ENCODE data around the gene UNC93B1. TPM values are rescaled to one million over a fixed set of nuclear protein-coding genes. Genes with fewer than 3 reads are reported as not detected.
"Not testable (repeated sequence)": the region's sequence is repeated elsewhere in the genome, so short reads cannot be mapped to it uniquely, and the experiment has no call there.

UNC93B1 gene
- total RNA-seq, 1 donor from 2014 or later = 26.0 TPM

DNA sequence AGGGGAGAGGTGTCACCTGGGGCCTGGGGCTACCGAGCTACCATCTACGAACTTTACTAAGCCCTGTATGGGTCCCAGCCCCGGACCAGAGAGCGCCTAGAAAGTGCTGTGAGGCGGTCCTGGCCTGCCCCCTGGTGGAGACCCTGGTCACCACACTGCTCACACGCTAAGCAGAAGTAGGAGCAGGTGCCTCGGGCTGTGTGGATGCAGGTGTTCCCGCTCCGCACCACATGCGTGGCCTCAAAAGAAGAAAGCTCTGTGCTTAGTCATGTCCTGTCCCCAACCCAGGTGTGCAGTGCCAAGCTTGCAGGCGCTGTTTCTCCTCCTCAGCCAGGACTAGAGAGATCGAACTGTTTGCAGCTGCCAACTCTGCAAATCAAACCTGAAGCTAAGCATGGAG lies 10.1 kb downstream of the UNC93B1 start:
- H3K4me3 Mint-ChIP-seq (ENCODE audit: unreplicated experiment); H3K4me1 Mint-ChIP-seq (ENCODE audit: unreplicated experiment); H3K36me3 Mint-ChIP-seq (ENCODE audit: unreplicated experiment); DNase-seq (ENCODE audit: extremely low spot score, unreplicated experiment); H3K27ac Mint-ChIP-seq (ENCODE audit: unreplicated experiment); H3K9me3 Mint-ChIP-seq (ENCODE audit: unreplicated experiment): not testable (repeated sequence)
- TF ChIP-seq, protein P1, sequence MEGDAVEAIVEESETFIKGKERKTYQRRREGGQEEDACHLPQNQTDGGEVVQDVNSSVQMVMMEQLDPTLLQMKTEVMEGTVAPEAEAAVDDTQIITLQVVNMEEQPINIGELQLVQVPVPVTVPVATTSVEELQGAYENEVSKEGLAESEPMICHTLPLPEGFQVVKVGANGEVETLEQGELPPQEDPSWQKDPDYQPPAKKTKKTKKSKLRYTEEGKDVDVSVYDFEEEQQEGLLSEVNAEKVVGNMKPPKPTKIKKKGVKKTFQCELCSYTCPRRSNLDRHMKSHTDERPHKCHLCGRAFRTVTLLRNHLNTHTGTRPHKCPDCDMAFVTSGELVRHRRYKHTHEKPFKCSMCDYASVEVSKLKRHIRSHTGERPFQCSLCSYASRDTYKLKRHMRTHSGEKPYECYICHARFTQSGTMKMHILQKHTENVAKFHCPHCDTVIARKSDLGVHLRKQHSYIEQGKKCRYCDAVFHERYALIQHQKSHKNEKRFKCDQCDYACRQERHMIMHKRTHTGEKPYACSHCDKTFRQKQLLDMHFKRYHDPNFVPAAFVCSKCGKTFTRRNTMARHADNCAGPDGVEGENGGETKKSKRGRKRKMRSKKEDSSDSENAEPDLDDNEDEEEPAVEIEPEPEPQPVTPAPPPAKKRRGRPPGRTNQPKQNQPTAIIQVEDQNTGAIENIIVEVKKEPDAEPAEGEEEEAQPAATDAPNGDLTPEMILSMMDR (IDR thresholded peaks at IDR 0.05) = peak; percentile 59
- peaks cover 10% of the 10 kb centered on the region for H3K27me3 Mint-ChIP-seq (ENCODE audit: unreplicated experiment)

DNA sequence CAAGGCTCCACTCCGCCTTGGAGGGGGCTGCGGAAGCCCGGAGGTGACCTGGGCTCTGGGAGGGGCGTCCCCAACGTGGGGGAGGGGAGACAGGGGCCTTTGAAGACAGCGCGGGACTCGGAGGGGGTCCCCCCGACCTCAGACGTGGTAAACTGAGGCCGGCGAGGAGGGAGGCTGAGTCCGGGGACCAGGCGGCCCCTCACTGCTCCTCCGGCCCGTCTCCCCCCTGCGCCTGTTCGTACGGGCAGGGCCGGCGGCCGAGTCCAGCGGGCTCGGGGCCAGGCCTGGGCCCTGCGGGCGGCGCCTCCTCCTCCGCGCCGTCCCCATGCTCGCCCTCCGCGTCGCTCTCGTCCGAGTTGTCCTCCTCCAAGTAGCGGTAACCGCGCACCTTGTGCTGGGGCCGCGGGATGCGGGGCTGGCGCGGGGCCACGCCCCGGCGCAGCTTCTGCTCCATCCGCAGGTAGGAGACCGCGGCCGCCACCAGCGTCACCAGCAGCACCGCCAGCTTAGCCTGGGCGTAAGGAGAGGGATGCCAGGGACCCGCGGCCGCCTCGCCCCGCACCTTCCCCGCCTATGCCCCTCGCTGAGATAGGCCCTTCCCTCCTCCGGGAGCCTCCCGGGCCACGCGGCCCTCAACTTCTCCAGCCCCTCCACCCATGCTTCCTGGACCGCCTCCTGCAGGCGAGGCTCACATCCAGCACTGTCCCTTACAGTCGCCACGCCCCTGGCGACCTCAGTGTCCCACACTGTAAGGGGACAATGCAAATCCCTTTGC lies 12.4 kb downstream of the UNC93B1 start:
- H3K36me3 Mint-ChIP-seq (ENCODE audit: unreplicated experiment); H3K27ac Mint-ChIP-seq (ENCODE audit: unreplicated experiment); DNase-seq (ENCODE audit: extremely low spot score, unreplicated experiment); H3K9me3 Mint-ChIP-seq (ENCODE audit: unreplicated experiment); H3K4me1 Mint-ChIP-seq (ENCODE audit: unreplicated experiment): not testable (repeated sequence)
- Mint-ChIP-seq H3K27me3 (ENCODE audit: unreplicated experiment) (peaks cover 10% of the 10 kb centered on the region), H3K4me3 (ENCODE audit: unreplicated experiment) (peak overlapping the region; percentile 44)

DNA sequence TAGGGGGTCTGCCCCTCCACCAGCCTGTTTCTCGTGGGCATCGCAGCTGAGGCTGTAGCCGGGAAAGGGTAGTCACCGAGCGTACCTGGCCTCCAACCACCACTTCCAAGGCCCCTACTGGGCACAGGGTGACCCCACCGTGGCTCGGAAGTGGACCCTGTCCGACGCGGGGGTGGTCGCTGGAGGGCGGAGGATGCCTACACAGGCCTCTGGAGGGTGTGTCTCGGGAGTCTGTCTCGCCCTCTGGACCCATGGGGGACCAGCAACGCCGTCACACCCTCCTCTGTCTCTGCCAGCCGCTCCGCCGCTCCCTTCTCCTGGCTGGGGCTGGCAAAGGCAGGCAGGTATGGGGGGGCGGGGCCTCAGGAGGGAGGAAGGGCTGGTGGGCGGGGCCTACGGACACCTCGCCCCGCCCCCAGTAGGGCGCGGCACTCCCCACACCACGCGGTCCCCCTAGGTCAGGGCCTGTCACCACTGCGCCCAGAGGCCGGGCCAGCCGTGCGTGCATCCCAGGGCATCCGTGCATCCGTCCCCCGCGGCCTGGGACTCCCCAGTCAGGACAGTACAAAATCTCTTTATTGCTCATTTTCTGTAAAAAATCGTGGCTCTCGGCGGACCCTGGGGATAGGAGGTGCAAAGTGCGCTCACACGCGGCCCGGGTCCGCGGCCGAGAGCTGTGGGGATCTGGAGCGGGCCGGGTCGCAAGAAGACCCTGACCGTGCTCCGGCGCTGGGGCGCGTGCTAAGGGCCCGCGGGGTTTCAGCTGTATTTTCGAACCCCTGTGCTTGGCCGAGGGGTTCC lies 13.2 kb downstream of the UNC93B1 start:
- peaks cover 10% of the 10 kb centered on the region for H3K27me3 Mint-ChIP-seq (ENCODE audit: unreplicated experiment)
- not testable (repeated sequence) for H3K9me3 Mint-ChIP-seq (ENCODE audit: unreplicated experiment); DNase-seq (ENCODE audit: extremely low spot score, unreplicated experiment); H3K27ac Mint-ChIP-seq (ENCODE audit: unreplicated experiment); H3K4me1 Mint-ChIP-seq (ENCODE audit: unreplicated experiment); H3K36me3 Mint-ChIP-seq (ENCODE audit: unreplicated experiment)
- peak overlapping the region; percentile 35 for H3K4me3 Mint-ChIP-seq (ENCODE audit: unreplicated experiment)

DNA sequence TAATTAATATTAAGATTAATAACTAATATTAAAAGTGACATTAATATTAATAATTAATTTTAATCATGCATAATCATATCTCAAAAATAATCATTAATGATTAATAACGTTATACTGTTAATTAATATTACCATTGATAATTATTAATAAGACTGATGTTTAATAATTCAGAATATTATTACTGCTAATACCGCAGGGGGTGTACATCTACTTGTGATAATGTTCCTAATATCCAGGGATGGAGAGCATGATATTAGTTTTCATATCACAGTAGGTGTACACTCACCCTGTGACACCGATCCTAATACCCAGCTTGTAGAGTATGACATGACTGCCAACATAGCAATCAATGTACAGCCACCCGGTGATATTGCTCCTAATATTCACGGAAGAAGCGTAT lies 18.6 kb downstream of the UNC93B1 start:
- H3K4me1 Mint-ChIP-seq (ENCODE audit: unreplicated experiment); H3K36me3 Mint-ChIP-seq (ENCODE audit: unreplicated experiment); H3K4me3 Mint-ChIP-seq (ENCODE audit: unreplicated experiment); H3K9me3 Mint-ChIP-seq (ENCODE audit: unreplicated experiment); H3K27ac Mint-ChIP-seq (ENCODE audit: unreplicated experiment); DNase-seq (ENCODE audit: extremely low spot score, unreplicated experiment): not testable (repeated sequence)
- H3K27me3 Mint-ChIP-seq (ENCODE audit: unreplicated experiment) = peaks cover 10% of the 10 kb centered on the region

DNA sequence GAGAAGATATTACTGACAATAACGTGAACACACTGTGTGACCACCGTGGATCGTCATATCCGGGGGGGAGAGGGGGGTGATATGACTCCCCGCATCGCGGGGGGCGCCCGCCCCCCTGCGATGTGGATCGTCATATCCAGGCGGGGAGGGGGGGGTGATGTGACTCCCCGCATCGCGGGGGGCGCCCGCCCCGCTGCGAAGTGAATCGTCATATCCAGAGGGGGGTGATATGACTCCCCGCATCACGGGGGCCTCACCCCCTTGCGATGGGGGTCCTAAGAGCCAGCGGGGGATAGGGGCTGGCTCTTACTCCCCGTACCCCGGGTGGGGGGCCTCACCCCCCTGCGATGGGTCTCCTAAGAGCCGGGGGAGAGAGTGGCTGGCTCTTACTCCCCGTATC lies 19.9 kb downstream of the UNC93B1 start:
- Mint-ChIP-seq H3K4me1 (ENCODE audit: unreplicated experiment) (no peaks in the 10 kb centered on the region), H3K9me3 (ENCODE audit: unreplicated experiment) (no peaks in the 10 kb centered on the region), H3K27me3 (ENCODE audit: unreplicated experiment) (peaks cover 11% of the 10 kb centered on the region), H3K4me3 (ENCODE audit: unreplicated experiment) (no peak overlapping the region), H3K36me3 (ENCODE audit: unreplicated experiment) (no peaks in the 10 kb centered on the region), H3K27ac (ENCODE audit: unreplicated experiment) (no peak overlapping the region)
- TF ChIP-seq, protein P1 (IDR thresholded peaks at IDR 0.05) = no peak
- DNase-seq (ENCODE audit: extremely low spot score, unreplicated experiment) = no peak

DNA sequence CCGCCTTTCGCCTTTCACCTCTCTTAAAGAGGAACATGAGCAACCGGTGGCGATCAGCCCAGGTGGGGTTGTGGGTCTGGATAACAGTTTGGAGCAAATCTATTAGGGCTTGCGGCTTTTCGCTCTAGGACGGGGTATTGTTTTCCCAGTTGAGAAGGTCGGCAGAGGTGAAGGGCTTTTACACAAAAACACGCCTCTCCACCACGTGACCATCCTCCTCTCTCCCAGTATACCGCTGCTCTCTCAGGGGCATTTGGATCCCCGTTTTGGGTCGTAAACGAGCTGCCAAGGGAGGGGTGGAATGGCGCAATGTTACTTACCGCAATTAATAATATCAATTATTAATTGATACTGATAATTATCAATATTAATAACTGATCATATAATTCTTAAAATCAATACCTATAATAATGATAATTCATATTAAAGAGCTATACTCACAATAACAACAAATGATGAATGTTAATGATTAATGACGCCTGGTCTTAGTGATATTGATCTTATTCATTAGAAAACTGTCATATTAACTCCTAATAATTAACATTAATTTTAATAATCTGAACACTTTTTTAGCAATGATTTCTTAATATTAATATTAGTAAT lies 21.5 kb downstream of the UNC93B1 start:
- H3K4me3 Mint-ChIP-seq (ENCODE audit: unreplicated experiment); H3K9me3 Mint-ChIP-seq (ENCODE audit: unreplicated experiment); H3K27ac Mint-ChIP-seq (ENCODE audit: unreplicated experiment); H3K36me3 Mint-ChIP-seq (ENCODE audit: unreplicated experiment); DNase-seq (ENCODE audit: extremely low spot score, unreplicated experiment); H3K4me1 Mint-ChIP-seq (ENCODE audit: unreplicated experiment): not testable (repeated sequence)
- peaks cover 25% of the 10 kb centered on the region for H3K27me3 Mint-ChIP-seq (ENCODE audit: unreplicated experiment)

DNA sequence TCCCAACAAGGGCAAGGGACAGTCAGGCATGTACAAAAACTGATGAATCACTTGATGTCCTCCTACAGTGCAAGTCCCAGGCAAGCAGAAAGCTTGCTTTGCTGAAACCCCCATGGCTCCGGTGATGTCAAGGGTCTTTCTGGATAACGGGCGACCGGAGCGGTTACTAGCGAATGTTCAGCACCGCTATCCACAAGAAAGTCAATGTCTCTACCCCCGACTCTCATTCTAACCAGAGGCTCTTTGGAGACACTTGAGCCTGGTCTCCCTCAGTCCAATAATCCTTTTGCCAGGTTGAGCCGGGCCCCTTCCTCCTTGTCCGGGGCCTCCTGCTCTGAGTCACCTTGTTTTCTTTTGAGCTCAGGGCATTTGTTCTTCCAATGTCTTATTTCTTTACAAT lies 22.7 kb downstream of the UNC93B1 start:
- not testable (repeated sequence) for DNase-seq (ENCODE audit: extremely low spot score, unreplicated experiment); H3K27ac Mint-ChIP-seq (ENCODE audit: unreplicated experiment); H3K4me3 Mint-ChIP-seq (ENCODE audit: unreplicated experiment); H3K4me1 Mint-ChIP-seq (ENCODE audit: unreplicated experiment); H3K36me3 Mint-ChIP-seq (ENCODE audit: unreplicated experiment); H3K9me3 Mint-ChIP-seq (ENCODE audit: unreplicated experiment)
- peaks cover 31% of the 10 kb centered on the region for H3K27me3 Mint-ChIP-seq (ENCODE audit: unreplicated experiment)

DNA sequence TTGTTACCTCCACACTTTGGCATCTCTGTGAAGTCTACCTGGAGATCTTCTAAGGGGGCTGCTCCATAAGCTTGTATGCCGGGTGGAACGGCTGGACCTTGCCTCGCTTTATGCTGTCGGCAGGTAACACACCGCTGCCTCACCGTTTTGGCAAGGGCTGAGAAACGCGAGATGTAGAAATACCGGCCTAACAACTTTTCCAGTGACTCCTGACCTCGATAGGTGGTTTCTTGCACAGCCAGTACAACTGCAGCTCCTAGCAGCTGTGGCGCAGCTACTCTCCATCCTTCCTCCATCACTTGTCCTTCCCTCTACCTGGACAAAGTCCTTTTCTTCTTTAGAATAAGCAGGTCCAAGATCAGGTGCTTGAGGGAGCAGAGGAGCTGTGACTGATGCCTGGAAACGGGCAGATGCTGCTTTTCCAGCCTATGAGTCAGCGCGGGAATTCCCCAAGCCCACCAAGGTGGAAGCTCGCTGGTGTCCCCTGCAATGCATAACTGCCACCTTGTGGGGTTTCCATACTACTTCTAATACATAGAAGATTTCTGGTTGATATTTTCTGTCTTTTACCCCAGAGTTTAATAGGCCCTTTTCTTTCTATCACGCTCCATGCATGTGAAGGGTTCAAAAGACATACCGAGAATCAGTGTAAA lies 25.0 kb downstream of the UNC93B1 start:
- peaks cover 48% of the 10 kb centered on the region for H3K27me3 Mint-ChIP-seq (ENCODE audit: unreplicated experiment)
- H3K9me3 Mint-ChIP-seq (ENCODE audit: unreplicated experiment); H3K36me3 Mint-ChIP-seq (ENCODE audit: unreplicated experiment); DNase-seq (ENCODE audit: extremely low spot score, unreplicated experiment); H3K27ac Mint-ChIP-seq (ENCODE audit: unreplicated experiment); H3K4me3 Mint-ChIP-seq (ENCODE audit: unreplicated experiment); H3K4me1 Mint-ChIP-seq (ENCODE audit: unreplicated experiment): not testable (repeated sequence)

DNA sequence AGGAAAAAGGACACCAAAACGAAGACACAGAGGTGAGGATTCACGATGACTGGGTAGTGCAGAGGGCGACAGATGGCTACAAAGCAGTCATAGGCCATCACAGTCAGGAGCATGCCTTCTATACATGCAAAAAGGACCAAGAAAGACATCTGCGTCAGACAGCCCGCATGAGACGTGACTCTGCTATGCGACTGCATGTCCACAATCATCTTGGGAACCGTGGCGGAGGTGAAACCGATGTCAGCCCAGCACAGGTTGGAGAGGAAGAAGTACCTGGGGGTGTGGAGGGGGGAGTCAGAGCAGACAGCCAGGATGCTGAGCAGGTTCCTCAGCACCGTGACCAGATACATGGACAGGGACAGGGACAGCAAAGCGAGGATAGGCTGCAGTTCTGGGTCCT lies 29.2 kb downstream of the UNC93B1 start:
- H3K27me3 Mint-ChIP-seq (ENCODE audit: unreplicated experiment) = peaks cover 72% of the 10 kb centered on the region
- not testable (repeated sequence) for H3K27ac Mint-ChIP-seq (ENCODE audit: unreplicated experiment); H3K36me3 Mint-ChIP-seq (ENCODE audit: unreplicated experiment); DNase-seq (ENCODE audit: extremely low spot score, unreplicated experiment); H3K9me3 Mint-ChIP-seq (ENCODE audit: unreplicated experiment); H3K4me1 Mint-ChIP-seq (ENCODE audit: unreplicated experiment); H3K4me3 Mint-ChIP-seq (ENCODE audit: unreplicated experiment)

Measured in osteocyte (in vitro differentiated cells).